ENCODE data around the gene MOGAT2.

The MOGAT2 gene

DNA sequence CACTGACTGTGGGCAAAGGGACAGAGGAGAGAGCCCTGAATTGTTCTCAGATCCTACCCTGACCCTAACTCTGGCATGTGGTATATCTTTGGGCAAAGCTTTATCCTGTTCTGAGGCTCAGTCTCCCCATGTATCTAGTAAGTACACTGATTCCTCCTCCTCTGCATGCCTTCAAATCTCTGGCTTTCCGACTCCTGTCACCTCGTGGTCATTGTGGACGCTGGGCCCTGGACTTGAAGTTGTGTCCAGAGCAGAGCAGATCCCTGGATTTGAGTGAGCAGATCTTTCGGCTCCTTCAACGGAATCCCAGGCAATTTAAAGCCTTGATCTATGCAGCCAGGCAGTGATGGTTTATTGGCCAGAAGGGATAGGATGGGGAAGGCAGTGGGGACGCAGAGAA, 3.0 kb downstream of the MOGAT2 start:
- Histone ChIP-seq H3K27me3 (ENCODE audit: control insufficient read depth, insufficient read depth, low read length) (peaks cover 42% of the 10 kb centered on the region), H3K9ac (ENCODE audit: low read length) (no peak overlapping the region), H3K4me3 (ENCODE audit: low read depth, low read length) (no peak overlapping the region), H3K9me3 (ENCODE audit: control insufficient read depth, insufficient read depth, low read depth, low read length) (no peaks in the 10 kb centered on the region), H3K4me1 (ENCODE audit: control insufficient read depth, insufficient read depth, low read length) (no peaks in the 10 kb centered on the region; the same call in 1 of the 2 replicates), H3K27ac (ENCODE audit: low read depth, low read length) (no peak overlapping the region), H3K36me3 (ENCODE audit: control insufficient read depth, insufficient read depth, low read length) (no peaks in the 10 kb centered on the region)

DNA sequence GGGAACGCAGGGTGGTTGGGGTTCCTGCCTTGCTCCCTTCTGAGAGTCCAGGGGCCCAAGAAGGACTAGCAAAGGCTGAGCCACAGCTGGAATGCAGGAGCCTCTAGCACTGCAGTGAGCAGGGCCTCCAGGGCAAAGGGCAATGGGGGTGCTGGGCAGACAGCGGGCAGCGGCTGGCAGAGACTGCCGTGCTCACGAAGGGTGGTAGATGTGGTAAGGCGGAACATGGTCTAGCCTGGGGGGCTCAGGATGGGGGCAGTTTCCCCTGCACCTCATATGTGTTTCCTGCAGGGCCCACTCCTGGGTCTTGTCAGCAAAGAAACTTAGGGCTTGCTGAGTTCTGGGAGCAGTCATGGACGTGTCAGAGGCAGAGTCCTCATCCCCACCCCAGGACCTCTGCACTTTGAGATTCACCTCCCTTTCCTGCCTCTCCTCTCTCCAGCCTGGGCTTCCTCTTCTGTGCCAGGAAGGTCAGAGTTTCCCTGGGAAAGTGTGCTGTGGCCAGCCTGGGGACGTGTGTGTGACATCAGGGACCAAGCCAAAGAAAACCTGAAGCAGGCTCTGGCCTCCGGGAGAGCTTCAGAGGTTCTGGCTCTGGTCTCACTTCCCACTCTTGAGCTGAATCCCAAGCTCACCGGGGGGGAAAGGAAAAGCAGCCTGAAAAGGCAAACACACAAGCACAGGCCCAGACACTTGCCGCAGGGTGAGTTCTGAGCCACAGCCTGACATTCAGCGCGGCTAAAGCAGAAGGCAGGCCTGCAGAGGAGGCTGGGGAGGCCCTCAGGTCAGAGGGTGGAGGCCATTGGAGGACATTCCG, 4.4 kb downstream of the MOGAT2 start:
- Histone ChIP-seq H3K9me3 (ENCODE audit: control insufficient read depth, insufficient read depth, low read depth, low read length) (no peaks in the 10 kb centered on the region), H3K4me1 (ENCODE audit: control insufficient read depth, insufficient read depth, low read length) (no peaks in the 10 kb centered on the region), H3K9ac (ENCODE audit: low read length) (no peak overlapping the region), H3K27ac (ENCODE audit: low read depth, low read length) (no peak overlapping the region), H3K4me3 (ENCODE audit: low read depth, low read length) (no peak overlapping the region), H3K36me3 (ENCODE audit: control insufficient read depth, insufficient read depth, low read length) (no peaks in the 10 kb centered on the region), H3K27me3 (ENCODE audit: control insufficient read depth, insufficient read depth, low read length) (peaks cover 28% of the 10 kb centered on the region)

GRCh38 chr11:75722669-75723042, 5.0 kb downstream of the MOGAT2 start:
- Histone ChIP-seq H3K27me3 (ENCODE audit: control insufficient read depth, insufficient read depth, low read length) (peaks cover 22% of the 10 kb centered on the region), H3K4me3 (ENCODE audit: low read depth, low read length) (no peak overlapping the region), H3K27ac (ENCODE audit: low read depth, low read length) (no peak overlapping the region), H3K36me3 (ENCODE audit: control insufficient read depth, insufficient read depth, low read length) (no peaks in the 10 kb centered on the region), H3K9me3 (ENCODE audit: control insufficient read depth, insufficient read depth, low read depth, low read length) (no peaks in the 10 kb centered on the region), H3K9ac (ENCODE audit: low read length) (no peak overlapping the region), H3K4me1 (ENCODE audit: control insufficient read depth, insufficient read depth, low read length) (no peaks in the 10 kb centered on the region)

DNA sequence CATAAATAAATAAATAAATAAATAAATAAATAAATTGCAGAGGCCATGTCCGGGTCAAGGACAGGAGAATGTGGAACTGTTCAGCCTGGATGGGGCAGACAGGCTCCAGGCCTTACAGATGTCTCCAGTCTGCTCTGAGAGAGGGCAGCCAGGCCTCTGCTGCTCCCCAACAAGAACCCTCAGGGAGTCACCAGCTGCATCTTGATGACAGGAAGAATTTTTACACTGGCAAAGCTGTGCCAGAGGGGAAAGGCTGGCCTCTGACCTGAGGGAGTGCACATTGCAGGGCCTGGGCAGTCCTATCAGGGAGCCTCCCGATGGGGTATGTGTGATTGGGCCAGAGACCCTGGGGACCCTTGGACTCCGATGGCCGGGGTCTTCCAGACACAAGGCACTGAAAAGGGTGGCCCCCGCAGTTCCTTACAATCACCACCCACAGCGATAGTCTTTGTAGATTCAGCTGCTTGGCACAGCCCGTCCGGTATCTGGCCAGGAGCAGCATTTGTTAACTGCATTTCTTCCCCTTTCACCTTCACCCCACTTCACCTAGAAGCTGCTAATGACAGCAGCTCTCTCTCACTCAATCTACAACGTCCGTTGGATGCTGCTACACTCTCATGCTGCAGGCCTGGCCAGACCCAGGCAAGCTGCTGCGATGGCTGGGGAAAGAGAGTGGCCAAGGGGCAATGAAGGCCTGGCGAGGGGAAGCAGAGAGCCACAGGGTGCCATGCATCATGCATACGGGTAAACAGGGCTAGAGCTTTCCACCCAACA, 8.1 kb downstream of the MOGAT2 start:
- no peak overlapping the region for H3K27ac ChIP-seq (ENCODE audit: low read depth, low read length)
- no peak overlapping the region for H3K4me3 ChIP-seq (ENCODE audit: low read depth, low read length)
- no peaks in the 10 kb centered on the region for H3K9me3 ChIP-seq (ENCODE audit: control insufficient read depth, insufficient read depth, low read depth, low read length)
- no peaks in the 10 kb centered on the region for H3K36me3 ChIP-seq (ENCODE audit: control insufficient read depth, insufficient read depth, low read length)
- no peaks in the 10 kb centered on the region for H3K4me1 ChIP-seq (ENCODE audit: control insufficient read depth, insufficient read depth, low read length)
- no peaks in the 10 kb centered on the region for H3K27me3 ChIP-seq (ENCODE audit: control insufficient read depth, insufficient read depth, low read length)
- no peak overlapping the region for H3K9ac ChIP-seq (ENCODE audit: low read length)

DNA sequence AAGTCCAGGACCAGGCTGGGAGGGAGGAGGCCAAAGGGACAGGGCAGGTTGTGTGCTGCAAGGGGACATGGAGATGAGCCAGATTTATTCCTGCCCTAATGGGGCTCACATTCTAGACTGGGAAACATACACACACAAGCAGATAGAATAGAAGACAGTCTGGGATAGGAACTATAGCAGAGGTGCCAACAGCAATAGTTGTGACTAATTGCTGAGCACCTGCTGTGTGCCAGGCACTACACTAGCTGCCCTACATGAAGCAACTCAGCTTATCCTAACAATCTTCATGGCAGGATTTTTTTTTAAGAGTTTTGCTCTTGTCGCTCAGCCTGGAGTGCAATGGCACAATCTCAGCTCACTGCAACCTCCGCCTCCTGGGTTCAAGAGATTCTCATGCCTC, 11.4 kb downstream of the MOGAT2 start:
- no peaks in the 10 kb centered on the region for H3K27me3 ChIP-seq (ENCODE audit: control insufficient read depth, insufficient read depth, low read length)
- no peaks in the 10 kb centered on the region for H3K36me3 ChIP-seq (ENCODE audit: control insufficient read depth, insufficient read depth, low read length)
- no peak overlapping the region for H3K4me3 ChIP-seq (ENCODE audit: low read depth, low read length)
- no peaks in the 10 kb centered on the region for H3K9me3 ChIP-seq (ENCODE audit: control insufficient read depth, insufficient read depth, low read depth, low read length)
- no peak overlapping the region for H3K27ac ChIP-seq (ENCODE audit: low read depth, low read length)
- no peaks in the 10 kb centered on the region; the same call in 1 of the 2 replicates for H3K4me1 ChIP-seq (ENCODE audit: control insufficient read depth, insufficient read depth, low read length)
- no peak overlapping the region for H3K9ac ChIP-seq (ENCODE audit: low read length)

GRCh38 chr11:75731095-75731494, 13.5 kb downstream of the MOGAT2 start:
- Histone ChIP-seq H3K4me1 (ENCODE audit: control insufficient read depth, insufficient read depth, low read length) (peaks cover 7% of the 10 kb centered on the region; the same call in 1 of the 2 replicates), H3K27ac (ENCODE audit: low read depth, low read length) (no peak overlapping the region), H3K27me3 (ENCODE audit: control insufficient read depth, insufficient read depth, low read length) (no peaks in the 10 kb centered on the region), H3K4me3 (ENCODE audit: low read depth, low read length) (no peak overlapping the region), H3K9me3 (ENCODE audit: control insufficient read depth, insufficient read depth, low read depth, low read length) (no peaks in the 10 kb centered on the region), H3K36me3 (ENCODE audit: control insufficient read depth, insufficient read depth, low read length) (no peaks in the 10 kb centered on the region), H3K9ac (ENCODE audit: low read length) (no peak overlapping the region)

DNA sequence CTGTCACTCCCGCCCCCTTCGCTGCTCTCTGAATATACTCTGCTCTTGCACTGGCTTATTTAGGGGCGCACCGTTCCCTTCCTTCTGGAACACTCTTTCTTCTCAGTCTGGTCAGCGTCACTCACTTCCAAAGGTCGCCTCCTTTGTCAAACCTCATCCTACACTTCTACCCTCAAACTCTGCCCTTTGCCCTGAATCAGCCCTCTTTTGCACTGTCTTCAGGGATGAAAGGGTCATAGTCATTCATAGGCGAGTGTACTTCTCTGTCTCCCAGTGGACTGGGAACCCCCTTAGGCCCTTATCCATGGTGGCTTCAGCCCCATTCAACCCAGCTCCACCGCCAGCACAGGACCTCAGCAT, 15.4 kb downstream of the MOGAT2 start:
- no peaks in the 10 kb centered on the region for H3K36me3 ChIP-seq (ENCODE audit: control insufficient read depth, insufficient read depth, low read length)
- H3K4me1 ChIP-seq (ENCODE audit: control insufficient read depth, insufficient read depth, low read length): peaks cover 7% of the 10 kb centered on the region; the same call in 1 of the 2 replicates
- no peaks in the 10 kb centered on the region for H3K27me3 ChIP-seq (ENCODE audit: control insufficient read depth, insufficient read depth, low read length)
- no peak overlapping the region for H3K4me3 ChIP-seq (ENCODE audit: low read depth, low read length)
- no peak overlapping the region for H3K9ac ChIP-seq (ENCODE audit: low read length)
- no peak overlapping the region for H3K27ac ChIP-seq (ENCODE audit: low read depth, low read length)
- no peaks in the 10 kb centered on the region for H3K9me3 ChIP-seq (ENCODE audit: control insufficient read depth, insufficient read depth, low read depth, low read length)

- H3K27ac ChIP-seq (ENCODE audit: low read depth, low read length): no peak overlapping the region
- H3K4me1 ChIP-seq (ENCODE audit: control insufficient read depth, insufficient read depth, low read length): peaks cover 7% of the 10 kb centered on the region; the same call in 1 of the 2 replicates
- H3K27me3 ChIP-seq (ENCODE audit: control insufficient read depth, insufficient read depth, low read length): no peaks in the 10 kb centered on the region
- H3K9ac ChIP-seq (ENCODE audit: low read length): no peak overlapping the region
- no peaks in the 10 kb centered on the region for H3K9me3 ChIP-seq (ENCODE audit: control insufficient read depth, insufficient read depth, low read depth, low read length)
- no peaks in the 10 kb centered on the region for H3K36me3 ChIP-seq (ENCODE audit: control insufficient read depth, insufficient read depth, low read length)
- H3K4me3 ChIP-seq (ENCODE audit: low read depth, low read length): no peak overlapping the region
These were observed 15.9 kb downstream of the MOGAT2 start for GRCh38 chr11:75733431-75734107.

- H3K9me3 ChIP-seq (ENCODE audit: control insufficient read depth, insufficient read depth, low read depth, low read length): no peaks in the 10 kb centered on the region
- H3K4me3 ChIP-seq (ENCODE audit: low read depth, low read length): no peak overlapping the region
- peaks cover 7% of the 10 kb centered on the region; the same call in 1 of the 2 replicates for H3K4me1 ChIP-seq (ENCODE audit: control insufficient read depth, insufficient read depth, low read length)
- H3K9ac ChIP-seq (ENCODE audit: low read length): no peak overlapping the region
- no peak overlapping the region for H3K27ac ChIP-seq (ENCODE audit: low read depth, low read length)
- no peaks in the 10 kb centered on the region for H3K36me3 ChIP-seq (ENCODE audit: control insufficient read depth, insufficient read depth, low read length)
- H3K27me3 ChIP-seq (ENCODE audit: control insufficient read depth, insufficient read depth, low read length): no peaks in the 10 kb centered on the region
These were observed 17.0 kb downstream of the MOGAT2 start for GRCh38 chr11:75734491-75735180.

GRCh38 chr11:75735181-75735845, 17.7 kb downstream of the MOGAT2 start:
- H3K9me3 ChIP-seq (ENCODE audit: control insufficient read depth, insufficient read depth, low read depth, low read length): no peaks in the 10 kb centered on the region

More at GRCh38 chr11:75735181-75735845, 17.7 kb downstream of the MOGAT2 start:
- Histone ChIP-seq H3K4me1 (ENCODE audit: control insufficient read depth, insufficient read depth, low read length) (peaks cover 7% of the 10 kb centered on the region; the same call in 1 of the 2 replicates), H3K9ac (ENCODE audit: low read length) (no peak overlapping the region), H3K27me3 (ENCODE audit: control insufficient read depth, insufficient read depth, low read length) (no peaks in the 10 kb centered on the region), H3K27ac (ENCODE audit: low read depth, low read length) (no peak overlapping the region), H3K4me3 (ENCODE audit: low read depth, low read length) (no peak overlapping the region), H3K36me3 (ENCODE audit: control insufficient read depth, insufficient read depth, low read length) (no peaks in the 10 kb centered on the region)

Data from HUES6 (cell line).